Measurements from ENCODE around the gene CRB2.

The CRB2 gene

DNA sequence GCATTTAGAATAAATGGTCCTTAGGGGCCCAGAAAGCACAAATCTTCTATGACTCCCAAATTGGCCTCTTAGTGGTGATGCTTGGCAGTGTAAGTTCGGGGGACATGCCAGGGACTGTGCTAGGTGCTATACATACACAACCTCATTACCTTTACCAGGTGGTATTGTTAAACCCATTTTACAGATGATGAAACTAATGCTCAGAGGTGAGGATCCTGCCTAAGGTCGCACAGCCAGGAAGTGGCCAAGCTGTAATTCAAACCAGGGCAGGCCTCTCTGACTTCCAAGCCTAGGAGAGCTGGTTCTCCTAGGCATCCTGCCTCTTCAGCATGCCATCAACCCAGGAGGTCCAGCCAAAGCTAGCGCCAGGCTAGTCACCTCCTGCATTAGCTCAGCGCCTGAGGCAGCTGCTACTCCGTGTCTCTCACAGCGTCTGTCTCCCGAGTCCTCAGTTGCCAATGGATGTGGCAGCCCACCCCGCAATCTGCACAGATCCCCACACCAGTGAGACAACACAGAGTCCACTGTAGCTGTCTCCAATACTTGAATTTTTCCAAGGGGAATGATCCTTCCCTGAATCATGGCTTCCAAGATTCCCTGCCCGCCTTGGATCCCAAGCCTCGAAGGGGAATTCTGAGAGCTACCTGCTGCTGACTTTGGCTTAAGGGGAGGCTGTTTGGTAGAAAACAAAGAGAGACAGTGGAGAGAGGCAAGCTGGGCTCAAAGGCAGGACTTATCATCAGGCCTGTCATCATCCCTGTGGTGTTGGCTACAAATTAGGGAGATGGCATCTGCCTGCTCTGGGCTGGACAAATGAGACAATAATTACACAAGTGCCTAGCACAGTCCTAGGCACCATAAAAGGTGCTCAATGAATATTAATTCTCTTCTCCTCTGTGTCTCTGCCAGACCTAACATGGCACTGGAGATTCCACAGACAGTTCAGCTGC lies 52.6 kb downstream of the CRB2 start:
- DNase-seq: no peak

DNA sequence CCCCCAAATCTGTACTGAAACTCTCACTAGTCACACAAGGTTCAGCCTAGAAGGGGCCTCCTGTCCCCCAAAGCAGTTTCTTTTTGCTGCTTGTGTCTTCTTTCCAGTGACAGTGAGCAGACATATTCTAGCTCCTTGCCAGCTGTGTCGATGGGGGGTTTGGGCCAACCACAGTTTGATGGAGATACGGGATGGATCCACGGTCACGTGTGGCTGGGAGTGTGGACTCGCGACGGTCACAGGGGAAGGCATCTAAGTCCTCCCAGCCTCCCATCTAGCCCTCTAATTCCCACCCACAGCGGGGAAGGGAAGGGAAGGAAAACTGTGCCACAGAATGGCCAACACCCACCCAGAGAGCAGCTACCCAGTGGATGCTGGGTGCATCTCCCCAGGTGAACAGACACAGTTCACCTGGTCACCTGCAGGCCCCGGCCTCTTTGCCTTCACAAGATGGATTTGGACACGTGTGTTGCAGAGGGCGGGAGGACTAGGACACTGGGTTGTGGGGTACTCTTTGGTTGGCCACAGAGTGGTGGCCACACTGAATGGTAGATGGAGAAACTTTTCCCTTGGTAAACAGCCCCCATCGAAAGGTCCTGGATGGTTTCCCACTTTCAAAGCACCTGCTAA lies 54.4 kb downstream of the CRB2 start:
- DNase-seq: no peak

DNA sequence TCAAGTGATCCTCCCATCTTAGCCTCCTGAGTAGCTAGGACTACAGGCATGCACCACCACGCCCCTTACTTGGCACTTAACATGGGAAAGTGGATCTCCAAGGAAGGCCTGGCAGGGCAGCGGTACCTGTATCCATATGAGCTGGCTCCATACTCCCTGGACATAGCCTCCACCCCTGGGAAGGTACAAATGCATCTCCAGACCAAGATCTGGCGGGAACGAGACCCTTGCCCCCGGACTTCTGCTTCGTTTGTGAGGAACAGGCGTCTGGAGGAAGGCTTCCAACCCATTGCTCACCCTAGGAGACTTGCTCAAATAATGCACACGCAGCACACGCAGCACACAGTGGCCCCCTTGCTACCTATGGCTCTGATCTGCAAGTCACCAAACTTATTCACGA lies 55.2 kb downstream of the CRB2 start:
- DNase-seq: no peak

DNA sequence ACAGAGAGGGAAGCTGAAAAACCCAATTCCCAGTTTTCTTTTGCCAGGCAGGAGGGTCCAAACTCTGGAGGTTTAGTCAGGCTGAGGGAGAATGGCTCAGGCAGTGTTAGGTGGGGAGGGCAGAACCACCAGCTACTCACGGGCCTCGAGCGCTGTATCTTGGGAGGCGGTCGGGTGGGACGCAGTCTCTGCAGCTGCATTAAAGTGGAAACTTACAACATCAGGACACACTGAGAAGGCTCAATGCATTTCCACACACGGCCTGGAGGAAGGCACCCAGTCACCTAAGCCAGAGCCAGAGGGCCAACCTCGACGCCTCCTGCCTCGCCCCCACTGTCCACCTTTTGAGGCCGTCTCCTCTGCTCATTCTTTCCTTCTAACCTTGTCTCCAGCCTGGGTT lies 55.6 kb downstream of the CRB2 start:
- DNase-seq: no peak

DNA sequence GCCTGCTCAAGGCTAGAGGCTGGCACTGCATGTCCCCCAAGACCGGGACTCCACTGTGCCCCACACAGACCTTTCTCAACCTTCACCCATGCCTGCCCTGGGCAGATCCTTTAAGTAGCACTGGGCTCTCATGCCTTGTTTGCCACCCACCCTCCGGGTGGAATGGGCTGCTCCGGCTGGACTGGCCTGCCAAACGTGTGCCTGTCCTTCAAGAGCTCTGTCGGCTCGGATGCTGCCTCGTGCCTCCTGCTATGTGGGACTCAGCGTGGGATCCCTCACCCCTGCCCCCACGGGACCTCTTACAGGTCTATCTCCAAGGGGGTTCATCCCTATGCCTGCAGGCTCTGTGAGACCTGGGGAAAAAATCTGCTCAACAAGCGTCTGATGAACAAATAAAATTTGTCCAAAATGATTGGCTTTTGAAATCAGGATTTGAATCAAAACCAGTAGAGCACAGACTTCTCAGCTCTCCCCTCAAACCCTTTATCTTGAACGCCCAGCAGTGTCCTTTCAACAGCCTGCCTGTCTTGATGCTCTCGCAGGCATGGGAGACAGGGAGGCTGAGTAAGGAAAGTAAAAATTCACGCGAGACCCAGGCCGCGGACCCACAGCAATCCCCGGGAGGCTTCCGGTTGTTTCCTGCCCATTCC lies 56.3 kb downstream of the CRB2 start:
- DNase-seq: no peak

DNA sequence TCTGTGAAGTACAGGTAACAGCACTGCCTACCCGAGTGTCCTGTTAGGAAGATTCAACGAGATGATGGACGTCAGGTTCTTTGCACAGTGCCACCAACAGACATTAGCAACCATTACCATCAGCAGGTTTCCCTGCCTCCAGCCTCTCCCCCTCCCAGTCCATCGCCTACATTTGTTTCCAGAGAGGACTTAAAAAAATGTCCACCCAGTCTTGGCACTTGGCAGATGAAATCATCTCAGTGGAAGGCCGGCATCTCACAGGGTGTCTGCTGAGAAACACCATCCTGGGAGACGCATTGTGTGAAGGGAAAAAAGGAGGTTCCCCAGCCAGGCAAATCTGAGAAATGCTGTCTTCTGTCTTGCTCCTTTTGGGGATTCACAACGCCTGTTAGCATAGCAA lies 58.2 kb downstream of the CRB2 start:
- no peak for DNase-seq

DNA sequence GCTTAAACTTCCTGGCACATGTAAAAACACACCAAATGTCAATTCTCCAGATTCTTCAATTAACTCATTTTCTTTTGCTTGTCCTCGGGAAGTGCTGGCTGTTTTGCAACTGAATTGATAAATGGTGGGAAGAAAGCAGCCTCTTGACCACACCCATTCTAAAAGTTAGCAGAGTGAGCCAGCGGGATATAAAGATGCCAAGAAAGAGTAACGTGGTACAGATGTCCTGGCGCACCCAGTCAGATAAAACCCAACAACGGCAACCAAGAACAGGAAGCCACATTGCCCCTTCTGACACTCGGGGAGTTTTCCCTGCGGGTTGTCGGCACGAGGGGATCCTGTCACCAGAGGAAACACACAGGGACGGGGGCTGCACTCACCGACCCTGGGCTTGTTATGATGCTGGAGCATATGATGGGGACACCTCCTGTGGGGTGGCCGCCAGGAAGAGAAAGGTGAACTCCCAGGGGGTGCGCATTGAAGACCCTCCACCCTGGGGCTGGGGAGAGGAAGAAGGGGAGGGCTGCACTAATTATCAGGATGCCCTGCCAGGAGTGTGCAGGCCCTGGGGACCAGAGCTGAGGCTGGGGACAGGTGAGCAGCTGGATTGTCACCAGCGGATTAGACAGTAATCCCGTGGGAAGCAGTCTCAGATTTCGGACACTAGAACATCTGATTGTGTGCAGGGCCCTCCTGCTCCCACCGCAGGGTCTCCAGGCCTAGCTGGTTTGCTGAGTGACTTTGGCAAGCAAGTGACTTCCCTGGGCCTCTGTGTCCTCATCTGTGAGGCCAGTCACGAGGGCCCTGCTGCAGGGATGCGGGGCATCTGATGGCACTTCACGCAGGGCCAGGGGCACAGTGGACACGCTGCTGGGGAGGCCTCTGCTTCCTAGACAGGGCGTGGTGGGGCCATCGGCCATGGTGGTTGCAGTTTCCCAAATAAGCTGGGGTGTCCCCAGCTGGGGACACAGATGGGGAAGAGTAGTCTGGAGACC lies 59.2 kb downstream of the CRB2 start:
- no peak for DNase-seq

DNA sequence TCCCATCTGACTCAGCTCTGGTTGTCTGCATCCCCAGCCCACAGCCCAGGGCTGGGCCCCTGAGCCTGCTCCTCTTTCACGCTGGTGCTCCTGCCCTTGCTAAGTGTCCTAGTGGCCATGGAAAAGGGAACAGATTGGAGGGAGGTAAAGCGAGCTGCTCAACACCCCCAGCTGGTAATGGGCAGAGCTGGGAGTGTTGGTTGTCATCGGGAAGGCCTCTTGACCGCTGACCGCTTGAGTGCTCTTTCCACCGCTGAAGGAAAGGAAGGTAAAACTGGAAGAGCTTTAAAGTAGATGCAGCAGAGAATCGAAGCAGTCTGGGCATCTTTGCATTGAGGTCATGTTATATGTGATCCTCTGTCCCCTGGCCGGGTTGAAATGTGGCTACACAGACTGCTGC lies 60.2 kb downstream of the CRB2 start:
- DNase-seq: no peak

DNA sequence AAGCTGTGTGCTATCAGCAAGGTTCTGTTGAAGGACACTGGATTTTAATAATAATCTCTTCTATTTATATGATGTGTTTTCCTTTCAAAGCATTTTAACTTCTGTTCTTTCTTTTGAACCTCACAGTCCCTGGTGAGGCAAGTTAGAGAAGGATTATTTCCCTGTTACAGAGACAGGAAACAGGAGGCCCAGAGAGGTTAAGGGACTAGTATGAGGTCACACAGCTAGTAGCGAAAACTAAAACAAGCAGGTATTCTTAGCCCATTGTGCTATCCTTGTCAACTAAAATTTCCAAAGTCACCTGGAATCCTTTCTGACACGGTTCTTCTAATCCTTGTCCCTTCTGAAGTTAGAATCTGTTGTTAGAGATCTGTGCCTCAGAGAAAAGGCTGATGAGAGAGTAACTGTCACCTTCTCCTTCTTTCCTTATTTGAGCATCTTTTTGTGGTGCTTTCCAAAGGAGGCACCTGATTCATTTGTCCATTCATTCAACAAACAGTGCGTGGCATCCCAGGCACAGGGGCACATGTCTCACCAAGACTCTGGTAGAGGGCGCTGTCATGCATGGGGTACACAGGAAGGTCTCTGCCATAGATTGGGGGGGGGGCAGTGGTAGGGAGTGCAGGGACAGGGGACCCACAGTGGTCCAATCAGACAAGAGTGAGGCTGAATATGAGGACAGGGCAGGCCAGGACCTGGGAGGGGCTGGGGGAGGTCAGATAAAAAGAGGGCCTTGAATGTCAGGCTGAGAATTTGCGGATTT lies 61.5 kb downstream of the CRB2 start:
- no peak for DNase-seq

DNA sequence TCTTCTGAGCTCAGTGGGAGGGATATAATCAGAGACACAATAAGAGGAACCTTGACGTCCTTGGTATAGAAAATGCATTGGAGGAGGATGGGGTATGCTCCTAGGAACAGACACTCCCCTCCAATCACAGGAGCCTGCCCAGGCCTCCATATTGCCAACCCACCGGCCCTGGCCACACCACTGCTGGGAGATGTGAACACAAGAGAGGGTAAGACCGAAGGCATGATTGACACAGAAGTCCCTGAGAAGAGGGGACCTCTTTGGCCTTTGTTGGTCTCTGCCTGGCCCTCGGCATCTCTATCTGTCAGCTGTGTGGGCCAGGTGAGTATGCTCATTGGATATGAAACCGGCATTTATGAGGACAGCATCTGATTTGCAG lies 62.0 kb downstream of the CRB2 start:
- DNase-seq: no peak

DNA sequence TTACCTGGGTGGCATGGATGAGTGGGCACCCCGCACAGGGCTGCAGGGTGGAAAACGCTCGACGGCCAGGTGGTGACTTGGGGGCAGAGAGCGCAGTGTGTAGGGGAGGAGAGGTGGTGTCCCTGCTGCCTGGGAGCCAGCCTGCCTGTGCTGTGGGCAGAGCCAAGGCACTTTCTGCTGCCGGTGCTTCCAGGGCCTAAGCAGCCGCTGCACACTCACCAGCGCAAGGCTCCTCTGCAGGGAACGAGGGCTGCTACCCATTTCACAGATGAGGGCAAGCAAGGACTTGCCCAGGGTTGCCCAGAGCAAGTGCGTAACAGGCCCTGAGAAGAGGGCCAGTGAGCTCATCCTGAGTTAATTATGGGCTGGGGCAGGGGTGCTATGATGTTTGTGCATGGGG lies 62.5 kb downstream of the CRB2 start:
- DNase-seq: no peak

DNA sequence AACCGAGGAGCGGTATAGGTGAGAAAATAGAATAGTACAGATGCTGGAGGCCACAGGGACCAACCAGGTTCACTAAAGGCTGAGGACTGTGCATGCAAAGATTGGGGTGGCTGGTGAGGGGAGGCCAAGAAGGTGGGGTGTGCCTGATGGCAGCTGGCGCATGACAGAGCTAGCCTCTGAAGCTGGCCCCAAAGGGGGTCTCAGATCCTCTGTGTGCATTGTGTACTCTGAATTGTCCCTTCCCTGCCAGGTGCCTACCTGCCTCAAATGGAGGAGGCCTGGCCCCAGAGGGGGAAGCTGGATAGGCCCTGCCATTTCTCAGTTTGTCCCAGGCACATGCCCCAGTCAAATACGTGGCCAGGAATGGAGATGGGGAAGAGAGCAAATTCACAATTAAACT lies 63.1 kb downstream of the CRB2 start:
- no peak for DNase-seq

DNA sequence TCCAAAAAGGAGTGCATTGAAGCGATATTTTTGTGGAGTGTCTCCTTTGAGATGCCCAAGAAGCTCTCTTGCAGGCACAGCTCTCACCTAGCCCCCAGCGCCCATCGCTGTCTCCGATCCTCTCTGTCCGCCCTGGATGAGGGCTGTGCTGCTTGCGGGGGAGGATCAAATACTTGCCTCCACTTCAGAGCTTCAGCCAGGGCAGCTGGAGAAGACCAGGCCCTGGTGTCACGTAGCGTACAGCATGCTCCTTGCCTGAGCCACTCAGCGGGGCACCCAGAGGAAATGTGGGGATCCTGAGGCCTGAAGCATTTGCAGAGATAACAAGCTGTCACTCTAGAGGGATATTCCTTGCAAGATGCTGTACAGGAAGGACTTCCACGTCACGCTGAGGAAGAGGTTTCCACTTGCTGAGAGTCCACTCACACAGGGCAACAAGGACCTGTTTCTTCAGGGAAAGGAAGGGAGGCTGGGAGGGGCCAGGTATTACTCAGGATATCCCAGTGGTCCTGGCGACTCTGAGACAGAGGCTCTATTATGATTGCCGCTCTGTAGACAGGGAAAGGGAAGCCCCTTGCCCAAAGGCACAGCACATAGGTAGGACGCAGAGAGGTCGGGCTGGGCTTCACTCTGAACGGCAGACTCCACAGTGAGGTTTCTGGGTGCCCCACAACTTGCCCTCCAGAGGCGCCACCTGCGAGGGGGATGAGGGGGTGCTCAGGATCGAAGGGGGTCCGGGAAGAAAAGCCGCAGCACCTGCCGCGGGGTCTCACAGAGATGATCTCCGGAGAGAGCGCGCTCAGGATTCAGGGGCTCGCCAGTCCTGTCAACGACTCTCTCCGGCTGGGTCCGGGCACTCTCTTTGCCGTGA lies 64.0 kb downstream of the CRB2 start:
- no peak for DNase-seq

DNA sequence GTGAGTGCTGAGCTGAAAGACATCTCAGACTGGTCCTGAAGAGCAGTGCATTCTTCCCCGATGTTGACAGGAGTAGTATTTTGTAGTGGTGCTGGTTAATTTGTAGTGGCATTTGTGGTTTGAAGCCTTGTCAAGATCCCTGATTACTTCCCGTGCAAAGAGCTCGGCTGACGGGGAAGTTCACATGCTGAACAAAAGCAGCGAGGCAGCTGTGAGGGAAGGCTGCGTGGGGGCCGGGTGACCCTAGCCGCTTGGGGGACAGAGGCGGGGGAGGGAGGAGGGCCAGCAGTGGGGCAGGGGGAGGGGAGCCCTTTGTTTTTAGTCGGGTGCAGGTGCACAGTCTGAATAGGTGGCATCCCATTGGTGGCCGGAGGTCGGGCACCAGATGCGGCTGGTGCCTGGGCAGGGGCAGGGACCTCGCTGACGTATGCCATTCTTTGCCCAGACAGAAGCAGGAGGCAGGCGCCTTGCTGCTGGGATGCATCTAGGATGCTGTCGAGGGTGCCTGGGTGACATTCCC lies 64.7 kb downstream of the CRB2 start:
- DNase-seq: no peak

DNA sequence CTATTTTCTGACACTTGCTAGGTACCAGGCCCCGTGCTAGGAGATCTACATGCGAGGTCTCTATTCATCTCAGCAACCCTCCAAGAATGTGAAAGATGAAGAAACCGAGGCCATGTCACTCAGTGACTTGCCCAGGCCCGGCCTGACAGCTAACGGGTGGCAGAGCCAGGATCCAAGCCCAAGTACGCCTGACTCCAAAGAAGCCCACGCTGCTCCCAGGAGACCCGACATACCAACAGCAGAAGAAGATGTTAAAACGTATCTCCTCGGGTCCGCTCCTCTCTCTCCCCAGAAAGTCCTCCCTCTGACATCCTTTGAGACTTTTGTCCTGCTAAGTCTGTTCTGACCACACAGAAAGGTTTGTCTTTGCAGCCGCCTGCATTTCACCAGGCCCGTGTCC lies 65.2 kb downstream of the CRB2 start:
- no peak for DNase-seq

DNA sequence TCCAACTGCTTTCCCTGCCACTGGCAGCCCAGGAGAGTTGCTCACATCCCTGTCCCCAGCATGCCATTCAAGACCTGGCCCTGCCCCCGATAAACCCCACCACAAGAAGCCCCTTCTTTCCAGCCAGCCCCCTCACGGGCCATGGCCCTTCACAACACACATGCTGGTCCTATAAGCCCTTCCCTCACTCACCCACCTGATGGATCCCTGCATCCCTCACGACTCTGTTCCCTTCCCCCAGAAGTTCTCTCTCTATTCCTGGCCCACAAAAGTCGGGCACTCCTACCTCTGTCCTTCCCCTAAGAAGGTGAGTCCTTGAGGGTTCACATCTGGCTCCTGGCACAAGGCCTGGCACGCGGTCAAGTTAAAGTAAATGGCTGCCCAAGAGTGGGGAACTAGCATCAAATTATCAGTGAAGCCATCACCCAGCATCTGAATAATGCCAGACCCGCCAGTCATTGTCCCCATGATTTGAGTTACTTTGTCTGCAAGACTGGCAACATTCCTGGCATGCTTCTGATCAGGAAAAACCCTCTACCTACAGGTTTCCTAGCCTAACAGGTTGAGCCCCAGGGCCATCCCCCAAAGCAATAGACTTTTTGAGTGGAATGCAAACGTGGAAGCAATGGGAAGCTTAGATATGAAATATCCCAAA lies 65.9 kb downstream of the CRB2 start:
- DNase-seq: no peak

DNA sequence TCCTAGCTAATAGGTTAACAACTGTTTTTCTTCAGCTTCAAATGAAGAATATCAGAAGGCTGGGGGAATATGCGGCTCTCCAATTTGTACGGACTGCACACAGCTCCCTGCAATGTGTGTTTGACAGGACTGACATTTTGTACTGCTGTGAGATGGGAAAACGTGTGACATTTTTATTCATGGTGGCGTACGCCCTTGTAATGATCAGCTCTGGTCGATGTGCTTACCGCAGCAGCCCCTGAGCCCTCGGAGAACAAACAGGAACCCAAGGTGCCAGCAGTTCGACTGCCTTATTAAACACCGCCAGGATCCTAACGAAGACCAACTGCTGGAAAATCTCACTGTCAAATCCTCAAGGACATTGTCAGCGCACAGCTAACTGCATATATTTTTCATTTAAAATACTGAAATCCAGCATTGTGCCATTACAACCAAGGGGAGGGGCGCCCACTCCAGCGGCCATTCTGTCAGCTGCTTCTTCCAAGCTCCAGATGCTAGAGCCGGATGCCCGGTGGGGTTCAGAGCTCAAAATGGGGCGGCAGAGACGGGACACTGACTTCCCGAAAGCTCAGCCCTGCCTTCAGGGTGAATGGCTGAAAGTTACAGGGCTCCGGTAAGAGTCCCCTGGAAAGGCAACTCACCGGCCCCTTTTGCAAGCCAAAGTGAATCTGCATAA lies 66.8 kb downstream of the CRB2 start:
- DNase-seq: no peak

DNA sequence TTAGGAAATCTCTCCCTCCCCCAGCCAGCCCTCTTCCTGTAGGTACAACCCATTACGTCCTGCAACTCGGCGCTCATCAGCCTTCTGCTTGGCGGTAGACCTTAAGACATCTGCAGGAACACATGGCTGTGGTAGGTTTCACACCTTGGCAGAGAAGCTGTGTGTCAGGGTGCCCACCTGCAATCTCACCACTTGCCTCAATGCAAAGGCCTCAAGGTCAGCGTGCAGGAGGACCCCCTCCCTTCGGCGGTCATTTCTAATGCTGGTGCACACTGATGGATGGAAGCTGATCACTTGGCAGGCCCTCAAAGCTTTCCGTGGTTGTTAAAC lies 67.3 kb downstream of the CRB2 start:
- DNase-seq: no peak

DNA sequence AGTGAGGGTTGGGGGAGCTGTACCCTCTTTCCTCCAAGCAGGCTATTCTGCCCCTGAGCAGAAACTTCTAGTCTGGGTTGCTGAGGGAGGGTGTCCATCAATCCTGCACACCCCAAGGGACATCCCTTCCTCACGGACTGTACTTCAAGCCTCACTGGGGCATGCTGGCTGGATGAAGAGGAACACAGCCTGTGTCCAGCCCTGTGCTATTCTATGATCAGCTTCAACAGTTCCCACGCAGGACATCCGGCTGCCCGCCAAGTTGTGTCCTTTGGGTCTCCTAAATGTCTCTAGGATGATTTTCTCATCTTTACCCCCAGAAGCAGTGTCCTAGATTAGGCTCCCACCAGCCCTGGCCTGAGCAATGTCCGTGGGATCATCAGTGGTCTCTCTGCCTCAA lies 68.1 kb downstream of the CRB2 start:
- DNase-seq: no peak

Data from NCI-H1930 (cell line).